Neural cell (in vitro differentiated cells): ENCODE results near the gene TRPV5.

Experiments used
- EP300 ChIP-seq: fragments of 450-650 bp; conservative IDR thresholded peaks from 2 replicates; pipeline ENCODE4 v1.6.1; 2014; ENCODE audit warnings: antibody characterized with exemption, mild to moderate bottlenecking, moderate library complexity; ENCODE audit not compliant: poor library complexity, severe bottlenecking
- EZH2 ChIP-seq: fragments of 200-600, 300-800 bp; shearing (Covaris generic), sonication (generic); IDR thresholded peaks from 2 replicates; pipeline ENCODE4 v1.6.1; 2014; ENCODE audit warnings: antibody characterized with exemption, low read length, borderline replicate concordance, mild to moderate bottlenecking; ENCODE audit not compliant: insufficient read depth, poor library complexity, severe bottlenecking
- MXI1 ChIP-seq: fragments of 450-650 bp; conservative IDR thresholded peaks from 2 replicates; pipeline ENCODE4 v1.6.1; 2014; ENCODE audit warnings: antibody characterized with exemption, mild to moderate bottlenecking; ENCODE audit not compliant: poor library complexity, severe bottlenecking
- POLR2AphosphoS5 ChIP-seq: IDR thresholded peaks from 2 replicates; pipeline ENCODE4 v1.6.1; 2012
- RAD21 ChIP-seq: fragments of 450-650 bp; conservative IDR thresholded peaks from 2 replicates; pipeline ENCODE4 v1.6.1; 2014; ENCODE audit warnings: antibody characterized with exemption, mild to moderate bottlenecking, moderate library complexity
- SMC3 ChIP-seq: fragments of 450-650 bp; conservative IDR thresholded peaks from 2 replicates; pipeline ENCODE4 v1.6.1; 2014; ENCODE audit warnings: antibody characterized with exemption, mild to moderate bottlenecking, moderate library complexity; ENCODE audit not compliant: poor library complexity
- TAF1 ChIP-seq: IDR thresholded peaks from 2 replicates; pipeline ENCODE4 v1.6.1; 2012; ENCODE audit warnings: low read depth
- TF ChIP-seq, protein P1 (sequence below): fragments of 450-650 bp; IDR thresholded peaks from 2 replicates; pipeline ENCODE4 v1.5.1; 2014; ENCODE audit warnings: antibody characterized with exemption, mild to moderate bottlenecking, moderate library complexity; ENCODE audit not compliant: poor library complexity, severe bottlenecking
- TF ChIP-seq, protein P2 (sequence below): IDR thresholded peaks from 2 replicates; pipeline ENCODE4 v1.6.1; 2012; ENCODE audit warnings: borderline replicate concordance

DNA sequence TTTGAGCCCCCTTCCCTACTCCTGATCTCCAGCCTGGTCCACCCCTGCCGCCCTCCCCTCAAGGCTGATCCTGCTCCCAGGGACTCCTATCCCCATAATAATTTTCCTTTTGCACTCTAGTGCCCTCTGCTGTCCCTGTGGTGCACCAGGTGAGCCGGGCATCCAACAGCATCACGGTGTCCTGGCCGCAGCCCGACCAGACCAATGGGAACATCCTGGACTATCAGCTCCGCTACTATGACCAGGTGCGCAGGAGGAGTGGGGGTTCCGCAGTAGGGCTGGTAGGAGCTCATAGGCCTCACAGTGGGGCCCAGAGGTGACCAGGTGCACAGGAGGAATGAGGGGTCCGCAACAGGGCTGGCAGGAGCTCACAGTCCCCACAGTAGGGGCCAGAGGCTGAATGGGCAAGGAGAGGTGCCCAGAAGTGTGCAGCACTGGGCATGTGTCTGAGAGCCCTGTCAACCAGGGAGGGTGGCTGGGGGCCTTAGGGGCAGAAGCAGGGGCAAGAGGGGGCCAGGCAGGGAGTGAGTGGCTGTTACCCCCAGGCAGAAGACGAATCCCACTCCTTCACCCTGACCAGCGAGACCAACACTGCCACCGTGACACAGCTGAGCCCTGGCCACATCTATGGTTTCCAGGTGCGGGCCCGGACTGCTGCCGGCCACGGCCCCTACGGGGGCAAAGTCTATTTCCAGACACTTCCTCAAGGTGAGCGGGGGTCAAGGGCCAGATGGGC, 67.0 kb downstream of the TRPV5 start:
- TF ChIP-seq, protein P1, sequence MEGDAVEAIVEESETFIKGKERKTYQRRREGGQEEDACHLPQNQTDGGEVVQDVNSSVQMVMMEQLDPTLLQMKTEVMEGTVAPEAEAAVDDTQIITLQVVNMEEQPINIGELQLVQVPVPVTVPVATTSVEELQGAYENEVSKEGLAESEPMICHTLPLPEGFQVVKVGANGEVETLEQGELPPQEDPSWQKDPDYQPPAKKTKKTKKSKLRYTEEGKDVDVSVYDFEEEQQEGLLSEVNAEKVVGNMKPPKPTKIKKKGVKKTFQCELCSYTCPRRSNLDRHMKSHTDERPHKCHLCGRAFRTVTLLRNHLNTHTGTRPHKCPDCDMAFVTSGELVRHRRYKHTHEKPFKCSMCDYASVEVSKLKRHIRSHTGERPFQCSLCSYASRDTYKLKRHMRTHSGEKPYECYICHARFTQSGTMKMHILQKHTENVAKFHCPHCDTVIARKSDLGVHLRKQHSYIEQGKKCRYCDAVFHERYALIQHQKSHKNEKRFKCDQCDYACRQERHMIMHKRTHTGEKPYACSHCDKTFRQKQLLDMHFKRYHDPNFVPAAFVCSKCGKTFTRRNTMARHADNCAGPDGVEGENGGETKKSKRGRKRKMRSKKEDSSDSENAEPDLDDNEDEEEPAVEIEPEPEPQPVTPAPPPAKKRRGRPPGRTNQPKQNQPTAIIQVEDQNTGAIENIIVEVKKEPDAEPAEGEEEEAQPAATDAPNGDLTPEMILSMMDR, result peak; percentile 25
- TF ChIP-seq, protein P2, sequence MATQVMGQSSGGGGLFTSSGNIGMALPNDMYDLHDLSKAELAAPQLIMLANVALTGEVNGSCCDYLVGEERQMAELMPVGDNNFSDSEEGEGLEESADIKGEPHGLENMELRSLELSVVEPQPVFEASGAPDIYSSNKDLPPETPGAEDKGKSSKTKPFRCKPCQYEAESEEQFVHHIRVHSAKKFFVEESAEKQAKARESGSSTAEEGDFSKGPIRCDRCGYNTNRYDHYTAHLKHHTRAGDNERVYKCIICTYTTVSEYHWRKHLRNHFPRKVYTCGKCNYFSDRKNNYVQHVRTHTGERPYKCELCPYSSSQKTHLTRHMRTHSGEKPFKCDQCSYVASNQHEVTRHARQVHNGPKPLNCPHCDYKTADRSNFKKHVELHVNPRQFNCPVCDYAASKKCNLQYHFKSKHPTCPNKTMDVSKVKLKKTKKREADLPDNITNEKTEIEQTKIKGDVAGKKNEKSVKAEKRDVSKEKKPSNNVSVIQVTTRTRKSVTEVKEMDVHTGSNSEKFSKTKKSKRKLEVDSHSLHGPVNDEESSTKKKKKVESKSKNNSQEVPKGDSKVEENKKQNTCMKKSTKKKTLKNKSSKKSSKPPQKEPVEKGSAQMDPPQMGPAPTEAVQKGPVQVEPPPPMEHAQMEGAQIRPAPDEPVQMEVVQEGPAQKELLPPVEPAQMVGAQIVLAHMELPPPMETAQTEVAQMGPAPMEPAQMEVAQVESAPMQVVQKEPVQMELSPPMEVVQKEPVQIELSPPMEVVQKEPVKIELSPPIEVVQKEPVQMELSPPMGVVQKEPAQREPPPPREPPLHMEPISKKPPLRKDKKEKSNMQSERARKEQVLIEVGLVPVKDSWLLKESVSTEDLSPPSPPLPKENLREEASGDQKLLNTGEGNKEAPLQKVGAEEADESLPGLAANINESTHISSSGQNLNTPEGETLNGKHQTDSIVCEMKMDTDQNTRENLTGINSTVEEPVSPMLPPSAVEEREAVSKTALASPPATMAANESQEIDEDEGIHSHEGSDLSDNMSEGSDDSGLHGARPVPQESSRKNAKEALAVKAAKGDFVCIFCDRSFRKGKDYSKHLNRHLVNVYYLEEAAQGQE, result no peak
- no peak for TF ChIP-seq EP300
- no peak for TF ChIP-seq EZH2
- TF ChIP-seq POLR2AphosphoS5, result no peak
- peak; percentile 31 for TF ChIP-seq SMC3
- no peak for TF ChIP-seq TAF1
- TF ChIP-seq RAD21, result no peak
- TF ChIP-seq MXI1, result no peak
